SK-N-SH treated with all-trans-retinoic acid at 6 μM for 48 hours (cell line): ENCODE results near the gene GFRA1.

Experiments used
- ATAC-seq: fragments of 200-7000 bp; cut with Tn5 transposase; 3 replicates; pipeline ENCODE4 v1.9.1; 2020; ENCODE audit warnings: mild to moderate bottlenecking, moderate library complexity
- ARNTL ChIP-seq: fragments of 450-650 bp; formaldehyde crosslinking; IDR thresholded peaks from 2 replicates; pipeline ENCODE4 v1.5.0; 2020; ENCODE audit warnings: low read depth, mild to moderate bottlenecking, moderate library complexity, borderline replicate concordance
- BACH2 ChIP-seq: fragments of 250-450 bp; sonication (Bioruptor Pico); IDR thresholded peaks from 2 replicates; pipeline ENCODE4 v1.9.0; 2021; ENCODE audit warnings: mild to moderate bottlenecking, borderline replicate concordance
- CSDC2 ChIP-seq: fragments of 250-450 bp; sonication (Bioruptor Pico); IDR thresholded peaks from 2 replicates; pipeline ENCODE4 v1.5.0; 2020; ENCODE audit warnings: mild to moderate bottlenecking, moderate library complexity
- ESRRG ChIP-seq: fragments of 250-450 bp; sonication (Bioruptor Pico); IDR thresholded peaks from 2 replicates; pipeline ENCODE4 v1.6.1; 2021; ENCODE audit warnings: mild to moderate bottlenecking
- ISL1 ChIP-seq: fragments of 250-450 bp; sonication (Bioruptor Pico); IDR thresholded peaks from 2 replicates; pipeline ENCODE4 v2.1.2; 2022; ENCODE audit warnings: mild to moderate bottlenecking, moderate library complexity
- OSR1 ChIP-seq: fragments of 250-450 bp; sonication (Bioruptor Pico); IDR thresholded peaks from 2 replicates; pipeline ENCODE4 v1.8.0; 2022; ENCODE audit warnings: moderate library complexity, mild to moderate bottlenecking, inconsistent platforms
- PPARA ChIP-seq: fragments of 250-450 bp; sonication (Bioruptor Pico); IDR thresholded peaks from 2 replicates; pipeline ENCODE4 v1.5.0; 2020; ENCODE audit warnings: mild to moderate bottlenecking, borderline replicate concordance
- RARB ChIP-seq: fragments of 250-450 bp; sonication (Bioruptor Pico); IDR thresholded peaks from 2 replicates; pipeline ENCODE4 v1.8.0; 2021; ENCODE audit warnings: mild to moderate bottlenecking, moderate library complexity
- SNAI2 ChIP-seq: fragments of 250-450 bp; sonication (Bioruptor Pico); IDR thresholded peaks from 2 replicates; pipeline ENCODE4 v1.5.0; 2020; ENCODE audit warnings: mild to moderate bottlenecking, moderate library complexity
- TCF4 ChIP-seq: fragments of 250-450 bp; sonication (Bioruptor Pico); IDR thresholded peaks from 2 replicates; pipeline ENCODE4 v1.8.0; 2021; ENCODE audit warnings: mild to moderate bottlenecking, moderate library complexity, borderline replicate concordance
- TOX ChIP-seq: fragments of 250-450 bp; sonication (Bioruptor Pico); IDR thresholded peaks from 2 replicates; pipeline ENCODE4 v1.8.0; 2021; ENCODE audit warnings: mild to moderate bottlenecking, moderate library complexity, borderline replicate concordance
- ZC3H10 ChIP-seq: fragments of 250-450 bp; sonication (Bioruptor Pico); IDR thresholded peaks from 2 replicates; pipeline ENCODE4 v1.5.1; 2021; ENCODE audit warnings: mild to moderate bottlenecking, moderate library complexity
- ZFP3 ChIP-seq: fragments of 250-450 bp; sonication (Bioruptor Pico); IDR thresholded peaks from 2 replicates; pipeline ENCODE4 v1.5.0; 2020; ENCODE audit warnings: mild to moderate bottlenecking, moderate library complexity
- ZFP30 ChIP-seq: fragments of 450-650 bp; formaldehyde crosslinking; IDR thresholded peaks from 2 replicates; pipeline ENCODE4 v1.5.0; 2022; ENCODE audit warnings: mild to moderate bottlenecking, moderate library complexity
- ZNF565 ChIP-seq: fragments of 450-650 bp; formaldehyde crosslinking; conservative IDR thresholded peaks from 2 replicates; pipeline ENCODE4 v1.5.0; 2020; ENCODE audit warnings: low read depth, mild to moderate bottlenecking, moderate library complexity
- ZNF70 ChIP-seq: fragments of 450-650 bp; formaldehyde crosslinking; IDR thresholded peaks from 2 replicates; pipeline ENCODE4 v1.5.0; 2020; ENCODE audit warnings: mild to moderate bottlenecking, moderate library complexity
- ZNF8 ChIP-seq: fragments of 450-650 bp; formaldehyde crosslinking; IDR thresholded peaks from 2 replicates; pipeline ENCODE4 v1.5.0; 2020; ENCODE audit warnings: mild to moderate bottlenecking, moderate library complexity
- TF ChIP-seq, protein P1 (sequence below): fragments of 250-450 bp; sonication (Bioruptor Pico); IDR thresholded peaks from 2 replicates; pipeline ENCODE4 v1.5.1; 2021; ENCODE audit warnings: mild to moderate bottlenecking, moderate library complexity
- TF ChIP-seq, protein P2 (sequence below): fragments of 250-450 bp; sonication (Bioruptor Pico); IDR thresholded peaks from 2 replicates; pipeline ENCODE4 v1.8.0; 2021; ENCODE audit warnings: low read depth, mild to moderate bottlenecking, moderate library complexity, borderline replicate concordance
- TF ChIP-seq, protein P3 (sequence below): fragments of 250-450 bp; sonication (Bioruptor Pico); IDR thresholded peaks from 2 replicates; pipeline ENCODE4 v1.5.1; 2020; ENCODE audit warnings: low read depth, mild to moderate bottlenecking, moderate library complexity
- TF ChIP-seq, protein P4 (sequence below): fragments of 250-450 bp; sonication (Bioruptor Pico); IDR thresholded peaks from 2 replicates; pipeline ENCODE4 v1.8.0; 2020; ENCODE audit warnings: mild to moderate bottlenecking, moderate library complexity, borderline replicate concordance
- TF ChIP-seq, protein P5 (sequence below): fragments of 250-450 bp; sonication (Bioruptor Pico); IDR thresholded peaks from 2 replicates; pipeline ENCODE4 v1.5.0; 2020; ENCODE audit warnings: mild to moderate bottlenecking, moderate library complexity

Gene GFRA1

DNA sequence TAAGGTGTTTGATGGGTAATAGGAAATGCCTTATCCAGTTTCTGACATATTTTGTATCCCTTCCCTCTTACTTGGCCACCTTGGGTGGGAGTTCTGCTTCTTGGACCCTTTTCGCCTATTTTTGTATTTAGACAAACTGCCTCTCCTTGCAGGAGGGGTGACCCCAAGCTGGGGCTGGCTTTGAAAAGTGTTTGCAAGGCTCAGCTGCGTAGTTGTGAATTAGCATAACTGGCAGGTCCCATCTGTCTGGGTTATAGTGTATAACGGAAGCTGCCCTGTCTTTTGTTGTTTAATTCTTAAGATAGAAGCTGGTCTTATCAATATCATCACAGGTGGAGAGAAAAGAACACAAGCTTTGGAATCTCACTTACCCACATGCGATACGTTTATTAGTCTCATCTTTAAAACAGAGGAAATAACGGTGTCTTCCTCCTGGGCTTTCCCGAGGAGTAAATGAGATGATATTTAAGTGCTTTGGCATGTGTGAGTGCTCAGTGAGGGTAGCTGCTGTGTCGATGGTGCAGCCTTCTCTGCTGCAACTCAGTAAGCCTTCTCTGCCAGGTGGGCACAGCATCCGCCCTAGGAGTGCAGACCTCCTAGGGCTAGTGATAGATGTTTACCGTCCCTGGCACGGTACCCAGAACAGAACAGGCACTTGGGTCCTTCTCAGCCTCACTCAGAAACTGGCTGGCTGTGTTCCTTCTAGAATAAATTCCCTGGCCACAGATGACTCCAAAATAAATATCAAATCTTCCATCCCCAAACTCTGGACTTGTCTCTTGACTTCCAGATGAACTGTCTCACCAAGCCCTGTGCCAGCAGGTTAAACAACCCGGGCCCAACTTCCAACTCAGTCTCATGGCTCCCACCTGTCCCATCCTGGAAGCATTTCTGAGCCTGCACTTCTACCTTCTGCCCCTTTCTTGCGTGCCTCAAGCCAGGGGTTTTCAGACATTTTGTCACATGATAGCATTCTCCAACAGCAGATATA is 227.3 kb downstream of the GFRA1 start:
- no peak for ATAC-seq
- TF ChIP-seq, protein P1, sequence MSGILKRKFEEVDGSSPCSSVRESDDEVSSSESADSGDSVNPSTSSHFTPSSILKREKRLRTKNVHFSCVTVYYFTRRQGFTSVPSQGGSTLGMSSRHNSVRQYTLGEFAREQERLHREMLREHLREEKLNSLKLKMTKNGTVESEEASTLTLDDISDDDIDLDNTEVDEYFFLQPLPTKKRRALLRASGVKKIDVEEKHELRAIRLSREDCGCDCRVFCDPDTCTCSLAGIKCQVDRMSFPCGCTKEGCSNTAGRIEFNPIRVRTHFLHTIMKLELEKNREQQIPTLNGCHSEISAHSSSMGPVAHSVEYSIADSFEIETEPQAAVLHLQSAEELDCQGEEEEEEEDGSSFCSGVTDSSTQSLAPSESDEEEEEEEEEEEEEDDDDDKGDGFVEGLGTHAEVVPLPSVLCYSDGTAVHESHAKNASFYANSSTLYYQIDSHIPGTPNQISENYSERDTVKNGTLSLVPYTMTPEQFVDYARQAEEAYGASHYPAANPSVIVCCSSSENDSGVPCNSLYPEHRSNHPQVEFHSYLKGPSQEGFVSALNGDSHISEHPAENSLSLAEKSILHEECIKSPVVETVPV (CRISPR knock-in tag), result no peak
- TF ChIP-seq ZNF8 (CRISPR knock-in tag), result no peak
- no peak for TF ChIP-seq OSR1 (CRISPR knock-in tag)
- TF ChIP-seq ZFP30, result no peak
- TF ChIP-seq CSDC2 (CRISPR knock-in tag), result no peak
- TF ChIP-seq ZNF70, result no peak

DNA sequence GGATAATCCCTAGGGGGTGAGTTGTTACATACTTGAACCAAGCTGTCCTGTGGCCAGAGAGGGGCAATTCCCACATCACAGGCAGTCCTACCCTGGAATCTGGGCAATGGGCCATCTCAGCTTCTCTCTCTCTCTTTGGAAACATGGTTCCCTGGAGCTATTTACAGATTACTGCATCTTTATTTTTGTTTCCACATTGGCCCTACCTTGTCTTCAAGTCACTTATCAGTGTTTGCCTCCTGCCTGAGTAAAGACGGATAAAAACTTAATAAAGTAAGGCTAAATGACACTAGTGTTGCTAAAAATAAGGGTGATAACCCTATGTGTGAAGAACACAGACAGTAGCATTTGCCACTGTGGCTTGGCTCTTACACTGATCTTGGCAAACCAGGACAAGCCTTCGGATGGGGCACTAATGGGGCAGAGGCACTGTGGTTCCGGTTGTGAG is 228.2 kb downstream of the GFRA1 start:
- ATAC-seq, result no peak
- no peak for TF ChIP-seq TCF4
- no peak for TF ChIP-seq SNAI2 (CRISPR knock-in tag)
- no peak for TF ChIP-seq TOX (CRISPR knock-in tag)
- no peak for TF ChIP-seq ZFP30
- no peak for TF ChIP-seq CSDC2 (CRISPR knock-in tag)
- TF ChIP-seq ARNTL (CRISPR knock-in tag), result no peak
- no peak for TF ChIP-seq PPARA (CRISPR knock-in tag)
- TF ChIP-seq ZNF8 (CRISPR knock-in tag), result no peak
- TF ChIP-seq, protein P2, sequence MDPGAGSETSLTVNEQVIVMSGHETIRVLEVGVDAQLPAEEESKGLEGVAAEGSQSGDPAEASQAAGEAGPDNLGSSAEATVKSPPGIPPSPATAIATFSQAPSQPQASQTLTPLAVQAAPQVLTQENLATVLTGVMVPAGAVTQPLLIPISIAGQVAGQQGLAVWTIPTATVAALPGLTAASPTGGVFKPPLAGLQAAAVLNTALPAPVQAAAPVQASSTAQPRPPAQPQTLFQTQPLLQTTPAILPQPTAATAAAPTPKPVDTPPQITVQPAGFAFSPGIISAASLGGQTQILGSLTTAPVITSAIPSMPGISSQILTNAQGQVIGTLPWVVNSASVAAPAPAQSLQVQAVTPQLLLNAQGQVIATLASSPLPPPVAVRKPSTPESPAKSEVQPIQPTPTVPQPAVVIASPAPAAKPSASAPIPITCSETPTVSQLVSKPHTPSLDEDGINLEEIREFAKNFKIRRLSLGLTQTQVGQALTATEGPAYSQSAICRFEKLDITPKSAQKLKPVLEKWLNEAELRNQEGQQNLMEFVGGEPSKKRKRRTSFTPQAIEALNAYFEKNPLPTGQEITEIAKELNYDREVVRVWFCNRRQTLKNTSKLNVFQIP, result no peak
- TF ChIP-seq RARB, result no peak
- no peak for TF ChIP-seq ESRRG (CRISPR knock-in tag)
- TF ChIP-seq, protein P3, sequence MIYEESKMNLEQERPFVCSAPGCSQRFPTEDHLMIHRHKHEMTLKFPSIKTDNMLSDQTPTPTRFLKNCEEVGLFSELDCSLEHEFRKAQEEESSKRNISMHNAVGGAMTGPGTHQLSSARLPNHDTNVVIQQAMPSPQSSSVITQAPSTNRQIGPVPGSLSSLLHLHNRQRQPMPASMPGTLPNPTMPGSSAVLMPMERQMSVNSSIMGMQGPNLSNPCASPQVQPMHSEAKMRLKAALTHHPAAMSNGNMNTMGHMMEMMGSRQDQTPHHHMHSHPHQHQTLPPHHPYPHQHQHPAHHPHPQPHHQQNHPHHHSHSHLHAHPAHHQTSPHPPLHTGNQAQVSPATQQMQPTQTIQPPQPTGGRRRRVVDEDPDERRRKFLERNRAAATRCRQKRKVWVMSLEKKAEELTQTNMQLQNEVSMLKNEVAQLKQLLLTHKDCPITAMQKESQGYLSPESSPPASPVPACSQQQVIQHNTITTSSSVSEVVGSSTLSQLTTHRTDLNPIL (CRISPR knock-in tag), result no peak
- TF ChIP-seq ZC3H10 (CRISPR knock-in tag), result no peak
- TF ChIP-seq ZFP3 (CRISPR knock-in tag), result no peak
- TF ChIP-seq ZNF565 (CRISPR knock-in tag), result no peak
- TF ChIP-seq BACH2 (CRISPR knock-in tag), result no peak
- TF ChIP-seq, protein P4, sequence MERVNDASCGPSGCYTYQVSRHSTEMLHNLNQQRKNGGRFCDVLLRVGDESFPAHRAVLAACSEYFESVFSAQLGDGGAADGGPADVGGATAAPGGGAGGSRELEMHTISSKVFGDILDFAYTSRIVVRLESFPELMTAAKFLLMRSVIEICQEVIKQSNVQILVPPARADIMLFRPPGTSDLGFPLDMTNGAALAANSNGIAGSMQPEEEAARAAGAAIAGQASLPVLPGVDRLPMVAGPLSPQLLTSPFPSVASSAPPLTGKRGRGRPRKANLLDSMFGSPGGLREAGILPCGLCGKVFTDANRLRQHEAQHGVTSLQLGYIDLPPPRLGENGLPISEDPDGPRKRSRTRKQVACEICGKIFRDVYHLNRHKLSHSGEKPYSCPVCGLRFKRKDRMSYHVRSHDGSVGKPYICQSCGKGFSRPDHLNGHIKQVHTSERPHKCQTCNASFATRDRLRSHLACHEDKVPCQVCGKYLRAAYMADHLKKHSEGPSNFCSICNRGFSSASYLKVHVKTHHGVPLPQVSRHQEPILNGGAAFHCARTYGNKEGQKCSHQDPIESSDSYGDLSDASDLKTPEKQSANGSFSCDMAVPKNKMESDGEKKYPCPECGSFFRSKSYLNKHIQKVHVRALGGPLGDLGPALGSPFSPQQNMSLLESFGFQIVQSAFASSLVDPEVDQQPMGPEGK, result no peak
- TF ChIP-seq, protein P5, sequence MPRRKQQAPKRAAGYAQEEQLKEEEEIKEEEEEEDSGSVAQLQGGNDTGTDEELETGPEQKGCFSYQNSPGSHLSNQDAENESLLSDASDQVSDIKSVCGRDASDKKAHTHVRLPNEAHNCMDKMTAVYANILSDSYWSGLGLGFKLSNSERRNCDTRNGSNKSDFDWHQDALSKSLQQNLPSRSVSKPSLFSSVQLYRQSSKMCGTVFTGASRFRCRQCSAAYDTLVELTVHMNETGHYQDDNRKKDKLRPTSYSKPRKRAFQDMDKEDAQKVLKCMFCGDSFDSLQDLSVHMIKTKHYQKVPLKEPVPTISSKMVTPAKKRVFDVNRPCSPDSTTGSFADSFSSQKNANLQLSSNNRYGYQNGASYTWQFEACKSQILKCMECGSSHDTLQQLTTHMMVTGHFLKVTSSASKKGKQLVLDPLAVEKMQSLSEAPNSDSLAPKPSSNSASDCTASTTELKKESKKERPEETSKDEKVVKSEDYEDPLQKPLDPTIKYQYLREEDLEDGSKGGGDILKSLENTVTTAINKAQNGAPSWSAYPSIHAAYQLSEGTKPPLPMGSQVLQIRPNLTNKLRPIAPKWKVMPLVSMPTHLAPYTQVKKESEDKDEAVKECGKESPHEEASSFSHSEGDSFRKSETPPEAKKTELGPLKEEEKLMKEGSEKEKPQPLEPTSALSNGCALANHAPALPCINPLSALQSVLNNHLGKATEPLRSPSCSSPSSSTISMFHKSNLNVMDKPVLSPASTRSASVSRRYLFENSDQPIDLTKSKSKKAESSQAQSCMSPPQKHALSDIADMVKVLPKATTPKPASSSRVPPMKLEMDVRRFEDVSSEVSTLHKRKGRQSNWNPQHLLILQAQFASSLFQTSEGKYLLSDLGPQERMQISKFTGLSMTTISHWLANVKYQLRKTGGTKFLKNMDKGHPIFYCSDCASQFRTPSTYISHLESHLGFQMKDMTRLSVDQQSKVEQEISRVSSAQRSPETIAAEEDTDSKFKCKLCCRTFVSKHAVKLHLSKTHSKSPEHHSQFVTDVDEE, result no peak

DNA sequence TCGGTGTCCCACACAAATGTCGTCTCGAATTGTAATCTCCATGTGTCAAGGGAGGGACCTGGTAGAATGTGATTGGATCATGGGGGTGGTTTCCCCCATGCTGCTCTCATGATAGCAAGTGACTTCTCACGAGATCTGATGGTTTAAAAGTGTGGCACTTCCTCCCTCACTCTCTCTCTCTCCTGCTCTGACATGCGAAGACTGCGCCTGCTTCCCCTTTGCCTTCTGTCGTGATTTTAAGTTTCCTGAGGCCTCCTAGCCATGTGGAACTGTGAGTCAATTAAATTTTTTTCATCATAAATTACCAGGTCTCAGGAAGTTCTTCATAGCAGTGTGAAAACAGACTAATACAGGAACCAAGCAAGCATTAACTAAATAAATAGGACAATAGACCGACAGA is 229.1 kb downstream of the GFRA1 start:
- no peak for ATAC-seq
- TF ChIP-seq ISL1 (CRISPR knock-in tag) (no peak), TOX (CRISPR knock-in tag) (no peak), ZNF565 (CRISPR knock-in tag) (no peak), ZNF70 (no peak), ZNF8 (CRISPR knock-in tag) (no peak), ARNTL (CRISPR knock-in tag) (no peak), ZFP30 (no peak), PPARA (CRISPR knock-in tag) (no peak)
- TF ChIP-seq, protein P4, result no peak
- TF ChIP-seq, protein P2, result no peak
- TF ChIP-seq, protein P1 (CRISPR knock-in tag), result no peak
